CD4-positive, alpha-beta T cell treated with Interleukin-15 for 4 hours (primary cell): ENCODE measurements around the gene COG5.
"Not testable (repeated sequence)": the region's sequence is repeated elsewhere in the genome, so short reads cannot be mapped to it uniquely, and the experiment has no call there.

Experiments used
- DNase-seq: peaks from one replicate; pipeline ENCODE4 v3.0.0-alpha.2; 2020; ENCODE audit warnings: low spot score

The COG5 gene

GRCh38 chr7:107579885-107580715 is 16.4 kb upstream of the COG5 start, which contains the start of gene BCAP29:
Gene BCAP29, plus strand, starts transcription at chr7:107580246. Its CDS starts 527 bp downstream, at chr7:107580773.
- DNase-seq = peak; percentile 65

- no peak for DNase-seq
Measured at GRCh38 chr7:107579554-107579884, 15.8 kb upstream of the COG5 start.

- DNase-seq = no peak
Measured at GRCh38 chr7:107573537-107573936, 9.8 kb upstream of the COG5 start.

- DNase-seq = no peak
Measured at GRCh38 chr7:107570298-107570697, 6.6 kb upstream of the COG5 start.

- peak; percentile 16 for DNase-seq
Measured at GRCh38 chr7:107564553-107565298, 1.0 kb upstream of the COG5 start.

GRCh38 chr7:107563081-107563774 is 492 bp downstream of the COG5 start:
- no peak for DNase-seq

GRCh38 chr7:107560898-107561516 is 2.7 kb downstream of the COG5 start:
- DNase-seq = peak; percentile 6

GRCh38 chr7:107559864-107560263 is 3.9 kb downstream of the COG5 start:
- DNase-seq = no peak

- DNase-seq = no peak
Measured at GRCh38 chr7:107555893-107556292, 7.8 kb downstream of the COG5 start.

- DNase-seq = no peak
Measured at GRCh38 chr7:107551936-107552335, 11.8 kb downstream of the COG5 start.

- no peak for DNase-seq
Measured at GRCh38 chr7:107544848-107545591, 18.7 kb downstream of the COG5 start.

- DNase-seq = no peak
Measured at GRCh38 chr7:107543338-107543993, 20.3 kb downstream of the COG5 start.

- DNase-seq = no peak
Measured at GRCh38 chr7:107538001-107538400, 25.7 kb downstream of the COG5 start.

GRCh38 chr7:107537228-107537627 is 26.5 kb downstream of the COG5 start:
- not testable (repeated sequence) for DNase-seq

GRCh38 chr7:107534139-107534538 is 29.6 kb downstream of the COG5 start:
- no peak for DNase-seq

GRCh38 chr7:107530751-107531150 is 33.0 kb downstream of the COG5 start:
- DNase-seq = no peak

GRCh38 chr7:107528461-107528860 is 35.3 kb downstream of the COG5 start:
- no peak for DNase-seq

- DNase-seq = no peak
Measured at GRCh38 chr7:107527196-107527595, 36.5 kb downstream of the COG5 start.

- DNase-seq = no peak
Measured at GRCh38 chr7:107526672-107527071, 37.0 kb downstream of the COG5 start.

GRCh38 chr7:107506674-107507339 is 56.9 kb downstream of the COG5 start:
- DNase-seq = no peak
